CD4-positive, alpha-beta T cell treated with Interleukin-17A for 4 hours (primary cell): ENCODE results near the gene RPTOR.
A peak's percentile ranks its signal among the peaks of the same experiment; 100 is the strongest.

Source experiments
- DNase-seq: peaks from one replicate; pipeline ENCODE4 v3.0.0-alpha.2; 2020; ENCODE audit warnings: mixed read lengths

The RPTOR gene

DNA sequence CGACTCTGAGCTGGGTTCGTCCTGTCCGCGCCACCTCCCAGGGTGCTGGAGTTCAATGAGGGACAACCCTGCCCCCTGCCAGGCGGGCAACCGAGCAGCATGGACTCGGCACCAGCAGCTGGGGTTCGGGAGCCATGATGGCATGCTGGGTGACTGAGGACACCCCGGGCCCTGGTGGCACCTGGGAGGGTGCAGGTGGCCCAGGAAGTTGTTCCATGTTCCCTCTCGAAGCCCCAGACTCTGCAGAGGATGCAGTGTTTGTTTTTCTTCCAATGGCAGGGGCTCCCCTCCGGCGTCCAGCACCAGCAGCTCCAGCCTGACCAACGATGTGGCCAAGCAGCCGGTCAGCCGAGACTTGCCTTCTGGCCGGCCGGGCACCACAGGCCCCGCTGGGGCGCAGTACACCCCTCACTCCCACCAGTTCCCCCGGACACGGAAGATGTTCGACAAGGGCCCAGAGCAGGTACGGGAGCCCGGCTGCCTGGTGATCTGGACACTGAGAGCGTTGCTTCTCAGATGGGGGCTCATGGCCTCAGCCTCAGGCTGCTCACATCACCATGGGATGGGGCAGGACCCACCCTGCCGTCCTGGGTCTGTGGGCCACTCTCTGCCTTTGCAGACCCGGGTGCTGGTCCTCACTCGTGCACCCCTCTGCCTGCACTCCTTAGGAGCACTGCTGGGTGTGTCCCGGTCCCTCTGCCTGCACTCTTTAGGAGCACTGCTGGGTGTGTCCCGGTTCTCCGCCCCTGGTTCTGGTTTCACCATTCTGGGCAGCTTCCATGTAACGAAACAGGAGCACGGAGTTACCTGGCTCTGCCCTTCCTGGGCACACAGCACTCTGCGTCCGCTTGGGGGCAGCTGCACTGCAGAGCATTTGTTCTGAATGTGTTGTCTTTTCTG, 378.8 kb downstream of the RPTOR start:
- no peak for DNase-seq

DNA sequence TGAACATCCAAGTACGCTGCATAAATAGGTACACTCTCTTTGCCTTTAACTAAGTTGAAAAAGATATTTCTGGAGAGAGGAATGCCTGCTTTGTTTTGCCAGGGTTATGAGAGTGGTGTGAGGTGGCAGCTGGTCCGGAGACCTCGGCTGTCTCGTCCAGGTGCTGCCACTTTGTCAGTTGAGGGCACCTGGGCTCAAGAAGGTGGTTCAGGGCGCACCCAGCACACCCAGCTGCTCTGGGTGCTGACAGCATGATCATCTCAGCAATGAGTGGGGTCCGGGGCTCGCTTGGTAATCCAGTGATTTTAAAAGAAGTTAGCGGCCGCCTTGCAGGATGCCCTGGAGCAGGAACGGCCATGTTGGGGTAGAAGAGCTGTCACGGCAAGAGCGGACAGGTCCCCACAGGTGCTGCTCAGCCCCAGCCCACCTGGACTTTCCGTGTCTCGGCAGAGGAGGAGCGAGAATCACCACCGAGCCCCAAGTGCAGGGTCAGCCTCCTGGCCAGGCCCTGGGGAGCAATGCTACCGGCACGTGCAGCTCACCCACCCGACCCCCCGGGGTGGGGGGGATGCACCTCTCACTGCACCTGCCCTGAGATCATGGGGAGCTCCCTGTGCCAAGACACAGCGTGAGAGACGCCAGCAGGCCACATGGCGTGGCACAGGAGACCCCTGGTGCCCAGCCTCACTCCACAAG, 379.6 kb downstream of the RPTOR start:
- no peak for DNase-seq

DNA sequence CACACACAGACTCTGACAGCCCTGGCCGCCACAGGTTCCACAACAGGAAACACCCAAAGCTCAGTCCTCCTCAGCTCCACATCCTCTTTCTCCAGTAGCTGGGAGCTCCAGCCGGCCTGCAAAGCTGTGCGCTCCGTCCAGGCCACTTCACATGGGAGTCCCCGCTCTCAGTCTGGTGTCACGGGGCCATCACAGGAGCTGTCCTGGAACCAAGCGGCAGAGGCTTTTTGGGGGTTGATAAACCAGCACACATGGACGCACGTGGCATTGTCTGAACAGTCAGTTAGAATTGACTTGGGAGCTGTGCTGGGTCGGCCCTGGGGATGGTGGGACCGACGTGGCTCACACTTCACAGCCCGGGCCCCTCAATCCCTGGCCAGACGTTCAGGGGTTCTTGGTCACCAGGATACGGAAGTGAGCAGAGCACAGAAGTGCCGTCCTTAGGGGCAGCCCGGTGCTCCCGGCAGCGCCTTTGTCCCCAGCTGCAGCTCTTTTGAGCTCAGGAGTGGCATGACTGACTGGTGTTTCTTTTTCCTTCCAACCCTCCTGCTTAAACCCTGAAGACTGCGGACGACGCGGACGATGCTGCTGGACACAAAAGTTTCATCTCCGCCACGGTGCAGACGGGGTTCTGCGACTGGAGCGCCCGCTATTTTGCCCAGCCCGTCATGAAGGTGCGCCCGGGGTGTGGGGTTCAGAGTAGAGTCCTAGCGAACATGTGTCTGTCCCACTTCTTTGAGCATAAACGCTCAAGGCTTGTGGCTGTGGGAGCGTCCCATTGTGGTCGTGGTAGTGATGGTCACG, 380.4 kb downstream of the RPTOR start:
- no peak for DNase-seq

DNA sequence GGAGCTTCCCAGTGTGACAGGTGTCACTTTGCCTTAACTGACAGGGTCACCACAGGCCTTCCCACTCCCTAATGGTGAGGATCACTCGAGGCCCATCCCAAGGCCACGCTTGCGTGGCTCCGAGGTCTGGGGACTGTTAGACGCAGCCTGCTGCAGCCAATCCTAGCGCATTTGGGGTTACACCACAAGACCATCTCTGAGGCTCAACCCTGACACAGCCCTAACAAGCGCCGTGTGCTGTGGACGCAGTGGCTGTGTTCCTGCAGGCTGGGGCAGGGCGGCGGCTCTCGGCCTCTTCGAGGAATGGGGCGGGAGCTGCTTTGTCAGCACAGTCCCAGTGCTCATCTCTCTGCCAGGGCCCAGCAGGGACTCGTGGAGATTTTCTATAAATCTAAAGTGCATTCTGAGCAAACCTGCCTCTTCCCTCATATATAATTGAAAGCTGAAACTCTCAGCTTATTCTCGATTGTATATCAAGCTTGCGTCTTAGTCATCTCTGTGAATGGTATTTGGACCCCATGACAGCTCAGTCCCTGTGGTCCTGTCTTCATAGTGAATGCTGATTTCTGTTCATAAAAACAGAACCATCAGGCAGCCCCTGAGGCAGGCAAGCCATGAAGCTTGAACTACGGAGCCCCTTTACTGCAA, 381.2 kb downstream of the RPTOR start:
- DNase-seq, result no peak

DNA sequence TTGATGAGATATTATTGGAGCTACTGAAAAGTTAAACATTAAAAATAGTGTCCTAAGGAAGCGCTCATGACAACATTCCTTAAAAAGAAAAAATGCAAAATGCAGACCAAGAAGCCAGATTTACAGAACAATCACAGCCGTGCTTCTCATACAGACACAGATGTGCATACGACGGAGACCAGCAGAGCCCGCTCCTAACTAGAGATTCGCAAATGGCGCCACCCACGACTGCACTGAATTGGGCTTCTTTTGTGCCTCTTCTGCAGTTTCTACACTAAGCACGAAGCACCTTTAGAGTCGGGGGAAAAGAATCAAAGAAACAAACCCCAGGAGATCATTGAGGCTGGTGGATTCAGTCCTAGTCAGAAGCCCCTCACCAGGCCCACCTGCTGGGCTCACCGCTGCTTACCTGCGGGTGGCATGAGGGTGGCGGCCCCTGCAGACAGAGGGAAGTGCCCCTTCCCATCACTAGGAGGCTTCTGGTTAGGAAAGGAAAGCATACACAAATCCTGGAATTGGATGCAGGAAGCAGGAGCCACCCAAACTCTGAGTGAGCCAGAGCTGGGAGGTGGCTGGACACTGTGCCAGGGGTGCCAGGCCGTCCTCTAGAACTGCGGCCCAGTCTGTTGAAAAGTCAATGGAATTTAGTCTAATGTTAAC, 382.1 kb downstream of the RPTOR start:
- DNase-seq, result no peak

DNA sequence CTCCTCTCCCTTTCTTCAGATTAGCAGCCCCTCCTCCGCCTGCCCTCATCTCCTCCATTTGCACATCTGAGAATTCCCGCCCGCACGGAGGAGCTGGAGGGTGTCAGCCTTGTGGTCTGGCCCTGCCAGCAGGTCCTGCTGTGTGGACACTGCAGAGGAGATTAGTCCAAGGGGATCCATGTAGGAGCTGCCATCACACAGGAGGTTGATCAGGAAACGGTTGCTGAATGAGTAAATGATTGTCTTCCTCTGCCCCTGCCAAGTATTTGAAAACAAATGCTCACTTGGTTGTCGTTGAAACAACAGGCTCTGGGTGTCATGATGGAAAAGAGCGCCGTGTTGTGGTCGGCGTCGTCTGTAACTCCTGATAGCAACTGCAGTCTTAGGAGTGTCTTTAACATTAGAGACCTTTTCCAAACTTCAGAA, 383.2 kb downstream of the RPTOR start:
- no peak for DNase-seq

DNA sequence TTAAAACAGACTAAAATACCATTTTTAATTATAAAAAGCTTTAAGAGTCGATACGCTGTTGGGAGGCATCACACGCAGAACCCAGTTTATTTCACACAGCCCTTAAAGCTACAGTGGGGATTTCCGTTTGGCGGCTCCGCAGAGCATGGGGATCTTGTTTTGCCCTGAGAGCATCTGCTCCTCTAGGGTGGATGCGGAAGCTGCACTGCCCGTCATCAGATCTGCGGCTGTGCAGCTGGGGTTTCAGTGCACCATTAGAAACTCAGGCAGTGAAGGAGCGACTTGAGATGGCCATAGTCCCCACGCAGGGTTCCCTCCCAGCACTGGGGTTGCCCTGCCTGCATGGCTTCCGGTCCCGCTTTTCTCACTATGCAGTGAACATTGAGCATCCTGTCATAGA, 384.8 kb downstream of the RPTOR start:
- no peak for DNase-seq

DNA sequence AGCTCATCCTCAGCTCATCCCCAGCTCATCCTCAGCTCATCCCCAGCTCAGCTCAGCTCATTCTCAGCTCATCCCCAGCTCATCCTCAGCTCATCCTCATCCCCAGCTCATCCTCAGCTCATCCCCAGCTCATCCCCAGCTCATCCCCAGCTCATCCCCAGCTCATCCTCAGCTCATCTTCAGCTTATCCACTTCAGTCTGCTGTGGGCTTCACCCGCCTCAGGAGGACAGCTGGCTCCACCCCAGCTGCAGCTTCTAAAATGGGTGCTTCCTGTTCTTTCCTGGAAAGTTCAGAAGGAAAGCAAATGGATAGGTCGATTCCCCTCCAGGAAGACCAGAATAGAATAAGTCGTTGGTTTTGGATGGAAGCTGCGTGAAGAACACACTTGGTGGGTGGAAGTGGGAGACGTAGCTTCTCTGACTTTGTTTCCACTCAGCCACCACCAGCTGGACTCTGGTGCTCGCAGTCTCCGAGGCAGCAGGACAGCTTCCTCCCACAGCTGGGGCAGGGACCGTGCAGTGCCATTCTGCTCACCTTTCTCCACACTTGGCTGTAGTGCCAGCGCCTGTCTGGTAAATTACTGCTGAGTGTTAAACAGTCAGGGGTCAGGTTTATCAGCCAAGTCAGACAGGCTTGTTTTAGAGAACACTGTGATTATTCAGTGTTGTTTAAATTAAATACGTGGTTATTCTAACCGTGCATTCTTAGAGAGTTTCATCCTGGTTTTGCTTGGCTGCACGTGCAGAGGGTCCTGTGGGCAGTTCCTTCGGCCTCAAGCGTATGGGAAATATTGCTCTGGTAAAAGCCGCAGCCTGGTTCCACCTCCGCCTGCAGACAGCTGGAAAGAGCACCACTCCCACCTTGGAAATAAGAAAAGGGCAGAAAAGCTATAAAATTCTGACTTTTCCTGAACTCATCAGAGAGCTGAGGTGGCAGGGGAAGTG, 386.0 kb downstream of the RPTOR start:
- DNase-seq, result no peak

DNA sequence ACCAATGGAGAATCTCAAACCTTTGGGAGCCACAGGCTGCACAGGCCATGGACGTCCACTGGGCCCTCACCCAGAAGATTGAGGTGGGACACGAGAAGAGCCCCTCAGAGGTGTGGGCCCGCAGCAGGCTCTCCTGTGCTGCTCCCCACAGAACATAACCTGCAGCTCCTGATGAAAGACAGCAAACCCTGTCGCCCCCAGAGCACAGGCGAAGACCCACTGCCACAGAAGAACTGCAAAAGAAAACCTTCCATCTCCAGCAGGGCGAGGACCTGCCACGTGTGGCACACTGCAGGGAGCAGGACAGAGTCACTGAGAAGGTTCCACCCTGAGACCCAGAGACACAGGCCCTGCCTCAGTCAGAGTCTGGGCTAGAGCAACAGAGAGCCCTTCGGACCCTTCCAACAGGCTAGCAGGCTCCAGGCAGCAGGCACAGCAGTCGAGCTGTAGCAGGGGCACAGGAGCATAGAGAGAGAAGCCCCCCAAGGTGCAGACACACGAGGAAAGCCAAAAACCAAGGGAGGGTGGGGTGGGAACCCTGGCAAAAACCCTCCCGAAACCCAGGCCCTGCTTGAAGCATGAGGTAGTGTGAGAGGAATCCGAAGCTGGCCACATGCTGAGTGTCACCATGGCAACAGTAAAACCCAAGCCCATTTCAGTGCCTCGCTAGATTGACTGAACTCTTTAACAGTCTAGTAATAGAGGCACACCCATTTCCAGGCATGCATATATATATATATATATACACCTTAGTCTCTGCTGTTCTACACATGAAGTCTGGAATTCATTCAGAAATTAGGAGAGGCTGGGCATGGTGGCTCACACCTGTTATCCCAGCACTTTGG, 387.0 kb downstream of the RPTOR start:
- DNase-seq, result no peak

DNA sequence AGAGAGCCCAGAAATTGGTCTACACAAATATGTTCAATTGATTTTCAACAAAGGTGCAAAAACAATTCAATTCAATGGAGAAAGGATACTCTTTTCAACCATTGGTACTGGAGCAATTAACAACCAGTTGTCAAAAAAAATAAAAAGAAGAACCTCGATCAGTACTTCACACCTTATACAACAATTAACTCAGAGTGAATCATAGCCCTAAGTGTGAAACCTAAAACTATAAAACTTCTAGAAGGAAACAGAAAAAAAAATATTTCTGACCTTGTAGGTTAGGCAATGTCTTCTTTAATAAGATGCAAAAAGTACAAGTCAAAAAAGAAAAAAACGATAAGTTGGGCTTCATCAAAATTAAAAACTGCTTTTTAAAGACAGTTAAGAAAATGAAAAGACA, 390.9 kb downstream of the RPTOR start:
- DNase-seq, result no peak

DNA sequence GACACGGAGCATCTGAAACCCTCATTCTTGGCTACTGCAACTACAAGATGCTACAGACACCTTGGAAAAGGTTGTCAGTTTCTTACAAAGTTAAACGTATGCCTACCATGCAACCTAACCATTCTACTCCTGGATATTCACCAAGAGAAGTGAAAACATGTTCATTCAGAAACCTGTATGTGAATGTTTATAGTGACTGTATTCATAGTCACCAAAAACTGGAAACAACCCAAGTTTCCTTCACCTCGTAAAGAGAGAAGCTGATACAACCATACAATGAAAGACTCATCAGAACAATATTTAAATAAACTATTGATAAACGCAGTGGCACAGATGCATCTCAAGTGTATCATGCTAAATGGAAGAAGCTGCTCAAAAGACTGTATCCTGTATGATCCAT, 391.6 kb downstream of the RPTOR start:
- DNase-seq, result no peak

DNA sequence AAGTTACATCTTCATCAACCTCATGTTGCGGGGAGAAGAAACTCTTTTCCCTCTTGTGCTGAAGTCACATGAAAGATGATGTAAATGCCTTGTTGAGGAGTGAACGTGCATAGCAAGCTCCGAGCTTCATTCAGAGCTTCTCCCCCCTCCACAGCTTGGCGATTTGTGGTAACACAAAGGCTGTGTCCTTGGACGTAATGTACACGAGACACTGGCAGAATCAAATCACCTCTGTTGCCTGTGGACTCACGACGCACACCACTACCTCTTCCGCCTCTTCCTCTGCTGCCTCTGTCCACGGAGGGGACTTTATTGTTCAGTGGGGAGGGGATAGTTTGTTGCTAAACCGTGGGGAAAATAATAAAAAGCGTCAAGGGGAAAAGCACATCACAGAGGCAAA, 392.1 kb downstream of the RPTOR start:
- DNase-seq, result no peak

DNA sequence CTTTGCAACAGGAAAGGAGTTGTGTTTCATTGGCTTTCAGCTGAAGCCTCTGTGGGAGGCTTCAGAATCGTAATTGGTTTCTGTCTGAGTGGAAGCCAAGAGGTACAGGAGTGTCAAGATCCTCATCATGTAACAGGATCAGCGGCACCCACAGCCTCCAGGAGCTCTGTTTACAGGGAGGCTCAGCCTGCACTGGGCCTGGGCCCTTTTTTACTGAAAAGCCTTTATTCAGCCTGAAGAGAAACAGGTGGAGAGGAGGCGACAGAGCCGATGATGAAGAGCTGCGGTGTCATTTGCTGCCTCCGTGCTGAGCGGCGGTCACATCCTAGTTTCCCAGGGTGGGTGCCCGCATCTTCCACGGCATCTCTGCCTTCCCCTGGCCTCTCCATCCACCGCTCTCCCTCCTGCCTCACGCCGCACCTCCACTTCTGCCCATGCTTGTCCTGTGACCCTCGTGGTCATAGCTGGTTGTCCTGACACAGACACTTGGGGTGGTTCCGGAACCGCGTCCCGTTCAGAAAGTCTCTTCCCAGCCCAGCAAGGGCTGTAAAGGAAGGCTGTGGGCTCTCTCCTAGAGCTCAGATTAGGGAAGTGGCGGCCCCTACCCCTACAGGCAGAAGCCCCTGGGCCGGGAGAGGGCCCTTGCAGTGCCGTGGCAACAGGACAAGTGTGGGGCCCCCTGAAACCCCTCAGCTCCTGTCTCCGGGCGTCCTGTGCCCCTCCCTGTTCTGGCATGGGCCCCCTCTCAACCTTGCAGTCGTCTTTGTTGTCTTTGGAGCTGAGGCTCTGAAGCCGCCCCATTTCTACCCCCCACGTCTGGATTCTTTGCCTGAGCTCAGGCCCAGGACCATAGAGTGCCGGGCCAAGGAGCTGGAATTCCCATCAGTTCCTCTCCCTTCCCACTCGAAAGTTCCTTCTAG, 393.1 kb downstream of the RPTOR start:
- DNase-seq, result no peak

DNA sequence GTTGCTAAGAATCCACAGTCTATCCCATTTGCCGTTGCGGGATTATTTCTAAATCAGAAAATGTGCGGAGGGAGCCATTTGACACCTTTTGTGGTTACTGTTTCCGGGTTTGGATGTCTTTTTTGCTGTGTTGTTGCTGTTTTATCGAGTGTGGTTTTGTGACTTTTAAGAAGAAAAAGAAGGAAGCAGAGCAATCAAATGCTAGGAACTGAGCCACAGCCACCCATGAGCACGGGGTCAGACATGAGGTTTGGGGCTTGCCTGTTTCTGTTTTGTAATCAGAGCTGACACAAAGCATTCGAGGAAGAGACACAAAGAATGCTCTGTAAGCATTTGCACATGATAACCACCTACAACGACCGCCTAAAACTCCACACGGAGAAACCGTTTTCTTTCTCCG, 393.9 kb downstream of the RPTOR start:
- DNase-seq, result peak; percentile 58

DNA sequence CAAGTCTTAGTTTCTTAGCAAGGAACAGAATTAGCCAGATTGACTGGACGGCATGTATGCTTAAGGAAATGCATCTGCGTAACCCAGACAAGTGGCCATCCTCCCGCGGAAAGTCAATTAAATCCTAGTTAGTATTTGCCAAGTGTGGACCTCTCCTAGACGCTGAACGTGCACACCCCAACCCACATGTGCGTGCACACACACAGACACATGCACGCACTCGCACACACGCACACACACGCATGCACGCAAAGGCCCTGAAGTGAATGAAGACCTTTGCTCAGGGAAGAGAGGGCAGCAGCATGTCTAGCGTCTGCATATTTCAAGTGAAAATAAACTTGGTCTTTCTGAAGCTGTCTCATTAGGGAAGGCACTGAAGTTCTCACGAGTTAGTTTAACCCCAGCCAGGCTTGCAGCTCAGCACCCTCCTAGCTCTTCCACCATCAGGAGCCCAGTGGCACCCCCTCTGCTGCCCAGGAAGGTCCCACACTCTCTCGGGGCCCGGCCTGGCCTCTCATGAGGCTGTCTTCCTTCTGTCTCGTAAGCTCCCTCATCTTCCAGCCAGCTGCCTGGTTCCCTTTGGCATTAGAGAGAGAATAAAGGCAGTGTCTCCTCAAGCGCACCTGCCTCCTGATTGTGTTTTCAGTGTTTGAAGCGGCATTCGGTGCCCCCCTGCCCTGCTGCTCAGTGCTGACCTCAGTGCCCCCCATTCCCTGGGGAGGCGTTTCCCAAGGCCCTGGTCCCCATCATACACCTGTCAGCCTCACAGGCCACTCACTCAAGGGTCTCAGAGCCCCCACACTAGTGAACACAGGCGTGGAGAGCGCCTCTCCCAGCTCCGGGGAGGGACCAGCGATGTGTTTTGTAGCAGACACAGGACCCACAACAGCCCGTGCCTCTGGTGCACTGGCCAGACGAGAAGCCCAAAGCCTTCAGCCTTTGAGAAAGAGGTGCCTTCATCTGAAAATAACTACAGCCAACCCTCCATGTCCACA, 394.8 kb downstream of the RPTOR start:
- DNase-seq, result no peak

DNA sequence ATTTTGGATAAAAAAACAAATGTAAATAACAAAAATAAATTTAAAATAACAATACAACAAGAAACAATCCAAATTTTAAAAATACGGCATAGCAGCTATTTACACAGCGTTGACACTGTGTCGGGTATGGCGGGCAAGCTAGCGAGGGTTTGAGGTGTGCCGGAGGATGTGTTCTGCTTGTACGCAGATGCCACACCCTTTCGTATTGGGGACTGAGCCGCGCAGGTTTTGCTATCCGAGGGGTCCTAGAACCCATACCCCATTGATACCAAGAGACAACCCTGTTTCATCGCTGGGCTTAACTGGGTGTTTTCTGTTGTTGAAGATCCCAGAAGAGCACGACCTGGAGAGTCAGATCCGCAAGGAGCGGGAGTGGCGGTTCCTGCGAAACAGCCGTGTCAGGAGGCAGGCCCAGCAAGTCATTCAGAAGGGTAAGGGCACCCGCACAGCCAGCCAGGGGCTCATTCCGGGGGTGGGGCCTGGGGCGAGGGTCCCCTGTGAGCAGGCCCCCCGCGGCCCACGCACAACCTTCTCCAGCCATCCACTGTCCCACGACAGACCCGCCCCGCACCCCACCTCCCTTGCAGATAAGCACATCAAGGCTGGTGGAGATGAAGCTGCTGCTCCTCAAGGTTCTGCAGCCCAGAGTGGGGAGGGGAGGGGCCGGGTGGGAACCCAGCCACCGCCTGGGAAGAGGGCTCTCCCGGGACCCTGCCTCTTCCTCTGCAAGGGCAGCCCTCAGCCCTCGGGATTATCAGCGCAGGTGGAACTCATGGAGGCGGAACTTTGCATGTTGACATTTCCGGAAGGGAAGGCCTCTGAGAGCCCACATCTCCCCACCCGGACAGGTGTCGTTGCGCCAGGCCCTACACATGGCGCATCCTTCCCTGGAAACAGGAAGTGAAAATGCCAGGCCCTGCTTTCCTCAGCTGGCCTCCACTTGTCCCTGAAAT, 395.8 kb downstream of the RPTOR start:
- DNase-seq, result no peak

DNA sequence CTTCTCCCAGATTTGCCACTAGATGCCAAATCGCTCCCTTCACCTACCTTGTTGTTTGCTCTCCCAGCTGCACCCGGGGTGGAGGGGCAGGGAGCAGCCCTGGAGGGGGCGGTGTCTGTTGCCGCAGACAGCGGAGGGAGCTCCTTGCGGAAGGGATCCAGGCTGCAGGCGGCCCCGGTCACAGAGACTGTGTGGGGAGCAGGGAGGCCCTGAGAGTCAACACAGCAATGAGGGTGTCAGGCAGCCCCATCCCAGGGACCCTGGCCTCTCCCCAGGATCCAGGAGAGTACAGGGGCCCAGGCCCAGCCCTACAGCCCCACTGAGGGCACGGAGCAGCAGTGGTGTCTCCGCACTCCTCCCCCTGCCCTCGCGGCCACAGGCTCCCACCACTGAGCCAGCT, 396.5 kb downstream of the RPTOR start:
- DNase-seq, result no peak
